Measurements from ENCODE around the gene CARD9. TPM values are rescaled to one million over a fixed set of nuclear protein-coding genes. Genes with fewer than 3 reads are reported as not detected.

CARD9 gene
- total RNA-seq: 0.83 and 0.89 TPM in 2 replicates

GRCh38 chr9:136373300-136374182 lies at the start of gene CARD9:
CARD9 (minus strand) TSS chr9:136373669; CDS start chr9:136372078, 1,591 bp downstream.
- CTCF ChIA-PET: no interaction called here
- Mint-ChIP-seq H3K27ac (no peak within 1 kb of the TSS), H3K36me3 (ENCODE audit: low read depth) (peaks cover 5% of the 10 kb centered on the region), H3K4me1 (peaks cover 9% of the 10 kb centered on the region), H3K27me3 (no peaks in the 10 kb centered on the region), H3K4me3 (no peak within 1 kb of the TSS), H3K9me3 (no peaks in the 10 kb centered on the region)
- TF ChIP-seq CTCF (IDR thresholded peaks at IDR 0.05): no peak
- ATAC-seq (ENCODE audit: low read depth) (no peak), DNase-seq (no peak)
- POLR2A ChIA-PET: no interaction called here
- intact Hi-C loops (cut with micrococcal nuclease): no loop called here

GRCh38 chr9:136422876-136423275 lies 49.4 kb upstream of the CARD9 start:
- Mint-ChIP-seq H3K4me1 (no peaks in the 10 kb centered on the region), H3K36me3 (ENCODE audit: low read depth) (peaks cover 71% of the 10 kb centered on the region), H3K4me3 (no peak overlapping the region), H3K27me3 (no peaks in the 10 kb centered on the region), H3K9me3 (no peaks in the 10 kb centered on the region), H3K27ac (no peak overlapping the region)
- ATAC-seq (ENCODE audit: low read depth) (no peak), DNase-seq (no peak)
- TF ChIP-seq CTCF (IDR thresholded peaks at IDR 0.05): no peak
- ChIA-PET CTCF (no interaction called here), POLR2A (no interaction called here)
- intact Hi-C loops (cut with micrococcal nuclease): no loop called here

GRCh38 chr9:136421791-136422190 lies 48.3 kb upstream of the CARD9 start:
- intact Hi-C loops (cut with micrococcal nuclease): no loop called here
- Mint-ChIP-seq H3K9me3 (no peaks in the 10 kb centered on the region), H3K36me3 (ENCODE audit: low read depth) (peaks cover 74% of the 10 kb centered on the region), H3K4me1 (no peaks in the 10 kb centered on the region), H3K4me3 (no peak overlapping the region), H3K27ac (no peak overlapping the region), H3K27me3 (no peaks in the 10 kb centered on the region)
- no peak for ATAC-seq (ENCODE audit: low read depth)
- POLR2A ChIA-PET: no interaction called here
- CTCF ChIA-PET: no interaction called here
- no peak for TF ChIP-seq CTCF (IDR thresholded peaks at IDR 0.05)
- DNase-seq: no peak

GRCh38 chr9:136419092-136419420 lies 45.6 kb upstream of the CARD9 start:
- H3K36me3 Mint-ChIP-seq (ENCODE audit: low read depth): peaks cover 80% of the 10 kb centered on the region
- intact Hi-C loops (cut with micrococcal nuclease): no loop called here
- TF ChIP-seq CTCF (IDR thresholded peaks at IDR 0.05): no peak
- no peak overlapping the region for H3K27ac Mint-ChIP-seq
- no peaks in the 10 kb centered on the region for H3K4me1 Mint-ChIP-seq
- ChIA-PET POLR2A (no interaction called here), CTCF (no interaction called here)
- H3K9me3 Mint-ChIP-seq: no peaks in the 10 kb centered on the region
- ATAC-seq (ENCODE audit: low read depth) (no peak), DNase-seq (no peak)
- no peaks in the 10 kb centered on the region for H3K27me3 Mint-ChIP-seq
- H3K4me3 Mint-ChIP-seq: no peak overlapping the region

- Mint-ChIP-seq H3K4me1 (no peaks in the 10 kb centered on the region), H3K4me3 (no peak overlapping the region), H3K9me3 (no peaks in the 10 kb centered on the region), H3K36me3 (ENCODE audit: low read depth) (peaks cover 80% of the 10 kb centered on the region), H3K27ac (no peak overlapping the region), H3K27me3 (no peaks in the 10 kb centered on the region)
- intact Hi-C loops (cut with micrococcal nuclease): no loop called here
- TF ChIP-seq CTCF (IDR thresholded peaks at IDR 0.05): no peak
- CTCF ChIA-PET: no interaction called here
- DNase-seq (no peak), ATAC-seq (ENCODE audit: low read depth) (no peak)
- POLR2A ChIA-PET: interaction anchor here (0.5 to 0.7 kb wide), 3 partner anchors 9 to 29 kb away, joined by 4 to 7 read pairs (median 4); no protein-coding TSS in a partner anchor
Measured at GRCh38 chr9:136418182-136419091, 45.0 kb upstream of the CARD9 start.

Measured in activated B cell treated with CpG ODN at 0.5 μM for 24 hours (primary cell).